GM23248 (cell line): ENCODE data around the gene SLC5A5. TPM values are rescaled to one million over a fixed set of nuclear protein-coding genes. Genes with fewer than 3 reads are reported as not detected.

ENCODE experiments used
- DNase-seq: peaks from one replicate; pipeline ENCODE4 v3.0.0-alpha.2; 2015
- H2AFZ ChIP-seq: fragments of 200-600 bp; sonication (generic); 2 replicates; pipeline ENCODE4 v1.6.1; 2016; ENCODE audit warnings: antibody characterized with exemption
- H3F3A ChIP-seq: fragments of 200-600 bp; sonication (generic); 2 replicates; pipeline ENCODE4 v1.6.1; 2016; ENCODE audit warnings: mild to moderate bottlenecking, antibody characterized with exemption, mixed run types; ENCODE audit not compliant: insufficient read depth
- H3K27ac ChIP-seq: fragments of 200-600 bp; sonication (generic); 2 replicates; pipeline ENCODE4 v1.5.1; 2016; ENCODE audit warnings: mild to moderate bottlenecking
- H3K27me3 ChIP-seq: fragments of 200-600 bp; sonication (generic); replicated peaks from 2 replicates; pipeline ENCODE4 v1.6.1; 2016; ENCODE audit warnings: mild to moderate bottlenecking; ENCODE audit not compliant: insufficient read depth
- H3K36me3 ChIP-seq: fragments of 200-600 bp; sonication (generic); 2 replicates; pipeline ENCODE4 v1.6.1; 2016; ENCODE audit warnings: low read depth, mild to moderate bottlenecking
- H3K4me1 ChIP-seq: fragments of 200-600 bp; sonication (generic); 2 replicates; pipeline ENCODE4 v1.6.1; 2016; ENCODE audit warnings: mild to moderate bottlenecking; ENCODE audit not compliant: insufficient read depth
- H3K4me2 ChIP-seq: fragments of 200-600 bp; sonication (generic); one replicate; pipeline ENCODE4 v1.6.1; 2016; ENCODE audit warnings: mild to moderate bottlenecking; ENCODE audit not compliant: unreplicated experiment
- H3K4me3 ChIP-seq: fragments of 200-600 bp; sonication (generic); 2 replicates; pipeline ENCODE4 v1.5.1; 2016; ENCODE audit warnings: mild to moderate bottlenecking
- H3K79me2 ChIP-seq: fragments of 200-600 bp; sonication (generic); 2 replicates; pipeline ENCODE4 v1.6.1; 2016; ENCODE audit warnings: mild to moderate bottlenecking; ENCODE audit not compliant: insufficient read depth
- H3K9ac ChIP-seq: fragments of 200-600 bp; sonication (generic); 2 replicates; pipeline ENCODE4 v1.6.1; 2016; ENCODE audit warnings: mild to moderate bottlenecking
- H3K9me2 ChIP-seq: fragments of 200-600 bp; sonication (generic); 2 replicates; pipeline ENCODE4 v1.6.1; 2016; ENCODE audit warnings: mixed run types, mild to moderate bottlenecking, moderate library complexity; ENCODE audit not compliant: insufficient read depth
- H3K9me3 ChIP-seq: fragments of 200-600 bp; sonication (generic); one replicate; pipeline ENCODE4 v1.6.1; 2017; ENCODE audit warnings: low read depth
- H4K20me1 ChIP-seq: fragments of 200-600 bp; sonication (generic); 2 replicates; pipeline ENCODE4 v1.6.0; 2016; ENCODE audit not compliant: insufficient read depth
- EZH2 ChIP-seq: fragments of 200-600 bp; sonication (generic); IDR thresholded peaks from 2 replicates; pipeline ENCODE4 v1.6.1; 2018; ENCODE audit warnings: antibody characterized with exemption, mild to moderate bottlenecking; ENCODE audit not compliant: insufficient read depth, poor library complexity, severe bottlenecking
- EZH2phosphoT487 ChIP-seq: fragments of 200-600 bp; sonication (generic); IDR thresholded peaks from 2 replicates; pipeline ENCODE4 v1.6.1; 2018; ENCODE audit warnings: antibody characterized with exemption, moderate library complexity, mild to moderate bottlenecking, low read depth; ENCODE audit not compliant: insufficient read depth
- WGBS, 2 experiments: methylation state at CpG; one replicate each; pipeline ENCODE4 v1.1.6; 2015 to 2017; ENCODE audit warnings: low lambda C conversion rate in 2 of 2, low coverage in 1 of 2; ENCODE audit errors: missing lambda C conversion rate in 2 of 2; 5-methylcytosine and 5-hydroxymethylcytosine counted together
- in situ Hi-C: fragments of 300-500 bp; cut with MboI; formaldehyde crosslinking; loops from 2 replicates; pipeline ENCODE4 v1.15.0; 2020
- polyA plus RNA-seq: library from polyadenylated mRNA; unstranded; fragments of >200 nt; fragmentation: Nextera tagmentation; extraction: Ambion mirVana; gene quantifications from 2 replicates; pipeline ENCODE4 v1.2.1, GENCODE V29; 2016
- total RNA-seq: library from RNA; depleted of rRNA; stranded (reverse); fragments of >200 nt; shearing (Covaris generic); gene quantifications from 2 replicates; pipeline ENCODE4 v1.2.3, GENCODE V29; 2014

SLC5A5 gene
- total and polyA plus RNA-seq, 2 experiments from 2014 or later: not detected

- 55 to 61% methylated on average over 8 of the region's 8 CpGs for WGBS, 2 experiments
- no peaks in the 10 kb centered on the region for H3K79me2 ChIP-seq
- H3F3A ChIP-seq: no peaks in the 10 kb centered on the region
- H3K9me3 ChIP-seq: no peaks in the 10 kb centered on the region
- in situ Hi-C loops: no loop called here
- H3K4me1 ChIP-seq: no peaks in the 10 kb centered on the region
- H3K9me2 ChIP-seq: no peaks in the 10 kb centered on the region
- TF ChIP-seq EZH2phosphoT487 (no peak), EZH2 (no peak)
- H3K27ac ChIP-seq: no peak overlapping the region
- H3K36me3 ChIP-seq: no peaks in the 10 kb centered on the region
- no peak overlapping the region for H3K4me2 ChIP-seq
- H4K20me1 ChIP-seq: no peaks in the 10 kb centered on the region
- no peak overlapping the region for H3K9ac ChIP-seq
- DNase-seq: no peak
- no peak overlapping the region for H3K4me3 ChIP-seq
- no peaks in the 10 kb centered on the region for H3K27me3 ChIP-seq
- H2AFZ ChIP-seq: no peak overlapping the region
These were observed 36.4 kb upstream of the SLC5A5 start for GRCh38 chr19:17835182-17836006.

GRCh38 chr19:17836530-17836929, 35.2 kb upstream of the SLC5A5 start:
- Histone ChIP-seq H3K79me2 (no peaks in the 10 kb centered on the region), H3K27ac (no peak overlapping the region), H3K27me3 (no peaks in the 10 kb centered on the region), H3K4me2 (no peak overlapping the region), H3K4me1 (no peaks in the 10 kb centered on the region), H3K9me2 (no peaks in the 10 kb centered on the region), H2AFZ (no peak overlapping the region), H3K9me3 (no peaks in the 10 kb centered on the region), H3K9ac (no peak overlapping the region), H3F3A (no peaks in the 10 kb centered on the region), H3K4me3 (no peak overlapping the region), H3K36me3 (no peaks in the 10 kb centered on the region), H4K20me1 (no peaks in the 10 kb centered on the region)
- no peak for DNase-seq
- in situ Hi-C loops: no loop called here
- 74 to 77% methylated on average over 4 of the region's 4 CpGs for WGBS, 2 experiments
- TF ChIP-seq EZH2 (no peak), EZH2phosphoT487 (no peak)

DNA sequence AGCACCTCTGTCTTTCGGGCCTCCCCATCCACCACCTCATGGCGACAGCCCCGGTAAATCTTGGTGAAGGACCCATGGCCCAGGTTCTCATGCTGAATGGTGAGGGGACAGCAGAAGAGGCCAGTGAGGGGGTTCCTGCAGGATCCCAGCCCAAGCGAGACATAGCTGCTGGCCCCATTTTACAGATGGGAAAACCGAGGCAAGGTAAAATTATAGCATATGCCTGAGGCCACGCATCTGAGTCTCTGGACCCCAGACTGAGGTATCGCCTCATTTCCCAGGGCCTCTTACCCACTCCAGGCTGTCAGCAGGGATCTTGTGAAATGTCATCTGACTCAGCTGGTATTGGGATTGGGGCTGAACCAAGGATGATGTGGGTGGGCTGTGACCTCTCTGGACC, 33.8 kb upstream of the SLC5A5 start:
- no peak overlapping the region for H3K4me2 ChIP-seq
- no peaks in the 10 kb centered on the region for H3K9me2 ChIP-seq
- no peak overlapping the region for H3K27ac ChIP-seq
- no peaks in the 10 kb centered on the region for H3K27me3 ChIP-seq
- H2AFZ ChIP-seq: no peak overlapping the region
- no peaks in the 10 kb centered on the region for H4K20me1 ChIP-seq
- H3K36me3 ChIP-seq: no peaks in the 10 kb centered on the region
- no peaks in the 10 kb centered on the region for H3K4me1 ChIP-seq
- no peaks in the 10 kb centered on the region for H3K79me2 ChIP-seq
- H3K9ac ChIP-seq: no peak overlapping the region
- DNase-seq: no peak
- in situ Hi-C loops: no loop called here
- H3K4me3 ChIP-seq: no peak overlapping the region
- WGBS, 2 experiments: 80 to 84% methylated on average over 7 of the region's 7 CpGs
- no peaks in the 10 kb centered on the region for H3K9me3 ChIP-seq
- TF ChIP-seq EZH2phosphoT487: no peak
- no peak for TF ChIP-seq EZH2
- no peaks in the 10 kb centered on the region for H3F3A ChIP-seq

DNA sequence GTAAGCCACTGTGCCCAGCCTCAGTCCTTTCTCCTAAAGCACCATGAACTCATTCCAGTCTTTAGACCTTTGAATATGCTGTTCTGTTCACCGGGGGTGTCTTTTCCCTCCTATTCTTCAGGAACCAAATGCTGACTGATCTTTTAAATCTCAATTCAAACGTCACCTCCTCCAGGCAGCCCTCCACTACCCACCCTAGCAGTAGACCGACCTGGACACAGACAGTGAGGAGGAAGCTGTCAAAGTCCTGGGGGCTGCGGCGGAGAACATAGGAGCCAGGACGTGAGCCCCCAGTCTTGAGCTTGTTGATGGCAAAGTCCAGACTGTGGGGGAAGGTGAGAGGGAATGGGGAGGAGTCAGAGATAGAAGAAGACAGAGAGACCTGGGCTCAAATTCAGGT, 31.7 kb upstream of the SLC5A5 start:
- Histone ChIP-seq H4K20me1 (no peaks in the 10 kb centered on the region), H3K79me2 (no peaks in the 10 kb centered on the region), H3F3A (no peaks in the 10 kb centered on the region), H3K36me3 (no peaks in the 10 kb centered on the region), H2AFZ (no peak overlapping the region), H3K27me3 (no peaks in the 10 kb centered on the region), H3K9ac (no peak overlapping the region), H3K9me2 (no peaks in the 10 kb centered on the region), H3K9me3 (no peaks in the 10 kb centered on the region), H3K4me1 (no peaks in the 10 kb centered on the region), H3K4me3 (no peak overlapping the region), H3K4me2 (no peak overlapping the region), H3K27ac (no peak overlapping the region)
- 87 to 88% methylated on average over 6 of the region's 6 CpGs for WGBS, 2 experiments
- in situ Hi-C loops: no loop called here
- no peak for DNase-seq
- TF ChIP-seq EZH2phosphoT487: no peak
- TF ChIP-seq EZH2: no peak
